Cerebellar nuclear complex (tissue), 1 donor: ENCODE data around the gene HIPK2.

ENCODE experiments used
- DNase-seq, 2 experiments: peaks; one replicate each; lab custom pipeline; 2025; lab: John Stamatoyannopoulos, UW

The HIPK2 gene

DNA sequence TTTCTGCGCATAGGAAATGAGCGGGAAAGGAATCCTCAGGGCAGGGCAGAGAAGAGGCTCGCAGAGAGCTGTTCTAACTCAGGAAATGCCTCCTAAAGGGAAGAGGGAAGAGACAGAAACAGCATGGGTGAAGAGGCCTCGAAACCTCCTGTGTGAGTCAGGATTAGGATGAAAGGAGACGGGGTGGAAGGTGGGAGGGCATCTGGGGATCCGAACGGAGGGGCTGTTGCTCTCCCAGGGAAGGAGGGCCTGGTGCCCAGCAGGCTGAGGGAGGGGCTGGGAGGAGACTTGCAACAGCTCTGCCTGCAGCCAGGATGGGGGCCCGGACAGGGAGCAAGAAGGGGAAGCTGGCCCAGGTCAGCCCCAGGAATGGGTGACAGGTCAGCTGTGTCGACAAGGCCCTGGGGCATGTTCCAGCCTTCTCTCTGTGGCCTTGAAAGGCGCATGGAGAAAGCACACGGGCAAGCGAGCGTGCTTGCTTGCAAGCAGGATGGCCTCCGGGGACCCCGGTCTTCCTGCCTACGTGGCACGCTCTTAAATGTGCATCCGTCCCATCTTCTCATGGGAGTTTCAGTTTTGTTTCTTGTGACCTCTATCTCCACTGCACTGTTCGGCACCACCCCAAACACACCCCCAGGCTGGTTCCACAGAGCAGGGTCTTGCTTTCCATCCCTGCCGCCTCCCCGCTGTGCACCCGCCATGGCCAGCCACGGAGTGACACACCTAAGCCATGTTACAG is 63.5 kb downstream of the HIPK2 start:
- no peak for DNase-seq

- no peak for DNase-seq
Measured at GRCh38 chr7:139713526-139714162, 64.2 kb downstream of the HIPK2 start.

DNA sequence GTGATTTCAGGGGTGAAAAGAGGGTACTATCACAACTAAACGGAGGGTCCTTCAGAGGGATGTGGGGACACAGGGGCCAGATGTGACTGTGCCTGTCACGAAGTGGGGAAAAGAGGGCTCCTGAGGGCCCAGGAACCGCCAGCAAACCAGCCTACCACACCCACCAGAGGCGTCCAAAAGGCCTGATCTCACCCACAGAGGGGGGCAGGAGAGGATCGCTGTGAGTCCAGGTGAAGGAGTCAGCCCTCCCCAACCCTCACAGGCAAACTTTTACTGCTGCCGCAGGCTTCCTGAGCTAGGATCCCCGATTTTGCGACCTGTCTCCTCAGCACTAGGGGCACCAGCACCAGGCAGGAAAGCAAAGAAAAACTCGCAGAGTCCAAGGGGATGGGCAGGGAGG is 64.7 kb downstream of the HIPK2 start:
- no peak for DNase-seq

DNA sequence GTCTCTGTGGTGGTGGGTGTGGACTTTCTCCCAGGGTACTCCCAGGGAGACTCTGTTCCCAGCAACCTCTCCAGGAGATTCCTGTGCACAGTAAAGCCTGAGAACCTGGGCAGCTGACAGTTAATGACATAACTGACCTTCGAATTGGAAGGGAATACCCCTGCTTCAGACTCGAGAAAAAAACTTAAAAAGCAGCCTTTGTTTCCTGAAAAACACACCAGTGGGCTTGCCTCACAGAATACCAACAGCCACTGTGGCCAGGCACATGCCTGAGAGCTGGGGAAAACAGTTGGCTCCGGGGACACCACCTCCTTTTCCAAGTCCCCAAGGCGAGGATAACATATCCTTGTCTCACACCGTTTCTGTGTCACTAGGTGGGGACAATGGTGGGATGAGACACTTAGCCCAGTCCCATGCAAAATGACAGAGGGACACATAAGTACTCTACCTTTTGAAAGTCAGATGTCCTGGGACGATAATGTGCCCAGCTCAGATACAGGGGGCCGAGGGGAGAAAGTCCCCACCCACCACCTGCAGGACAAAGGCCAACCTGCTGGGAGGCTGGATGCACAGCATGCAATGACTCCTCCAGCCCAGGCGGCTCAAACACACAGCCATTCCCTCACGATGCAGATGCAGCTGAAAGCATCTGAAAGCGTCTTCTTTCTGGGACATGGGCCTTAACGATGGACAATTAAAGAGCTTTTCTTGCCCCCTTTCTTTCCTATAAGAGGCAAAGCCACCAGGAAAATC is 65.6 kb downstream of the HIPK2 start:
- no peak for DNase-seq

GRCh38 chr7:139710036-139710435 is 67.8 kb downstream of the HIPK2 start:
- no peak for DNase-seq

GRCh38 chr7:139709485-139709884 is 68.3 kb downstream of the HIPK2 start:
- DNase-seq = no peak

GRCh38 chr7:139708541-139708940 is 69.3 kb downstream of the HIPK2 start:
- DNase-seq = no peak

GRCh38 chr7:139706837-139707236 is 71.0 kb downstream of the HIPK2 start:
- DNase-seq = no peak

- no peak for DNase-seq
Measured at GRCh38 chr7:139704308-139704879, 73.4 kb downstream of the HIPK2 start.

DNA sequence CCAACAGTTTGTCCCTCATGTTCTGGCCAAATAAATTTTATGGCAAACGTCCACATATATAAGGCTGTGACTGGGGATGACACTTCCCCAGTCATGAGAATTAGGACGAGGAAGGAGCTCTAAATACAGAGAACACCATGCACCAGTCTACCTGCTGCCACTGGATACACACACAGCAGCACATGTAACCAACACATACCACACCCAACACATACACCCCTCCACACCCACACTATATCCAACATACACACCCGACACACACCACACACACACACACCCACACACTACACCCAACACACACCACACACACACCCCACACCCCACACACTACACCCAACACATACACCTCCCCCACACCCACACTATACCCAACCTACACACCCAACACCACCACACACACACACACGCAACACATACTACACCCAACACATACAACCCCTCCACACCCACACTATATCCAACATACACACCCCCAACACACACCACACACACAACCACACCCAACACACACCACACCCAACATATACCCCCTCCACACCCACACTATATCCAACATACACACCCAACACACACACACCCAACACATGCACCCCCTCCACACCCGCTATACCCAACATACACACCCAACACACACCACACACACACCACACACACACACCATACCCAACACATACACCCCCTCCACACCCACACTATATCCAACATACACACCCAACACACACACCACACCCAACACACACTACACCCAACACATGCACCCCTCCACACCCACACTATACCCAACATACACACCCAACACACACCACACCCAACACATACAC is 74.1 kb downstream of the HIPK2 start:
- no peak for DNase-seq

- DNase-seq = no peak
Measured at GRCh38 chr7:139702811-139703486, 74.8 kb downstream of the HIPK2 start.

- DNase-seq = no peak
Measured at GRCh38 chr7:139702313-139702731, 75.5 kb downstream of the HIPK2 start.

DNA sequence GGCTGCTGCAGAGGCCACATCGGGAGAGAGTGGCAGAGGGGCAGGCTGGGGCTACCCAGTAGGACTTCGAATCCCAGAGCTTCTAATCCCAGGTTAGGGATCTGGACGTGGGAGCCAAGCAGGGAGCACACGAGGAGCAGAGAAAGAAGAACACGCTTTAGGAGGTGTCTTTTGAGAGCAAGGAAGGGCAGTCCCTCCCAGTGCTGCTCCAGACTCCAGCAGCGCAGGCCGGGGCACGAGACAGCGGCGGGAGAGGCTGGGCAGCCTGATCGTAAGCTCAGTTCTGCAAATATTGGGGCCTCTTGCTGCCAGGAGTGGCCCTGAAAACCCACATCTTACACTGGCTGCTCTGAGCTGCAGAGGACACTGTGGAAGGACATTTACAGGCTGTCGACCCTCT is 75.9 kb downstream of the HIPK2 start:
- no peak for DNase-seq

DNA sequence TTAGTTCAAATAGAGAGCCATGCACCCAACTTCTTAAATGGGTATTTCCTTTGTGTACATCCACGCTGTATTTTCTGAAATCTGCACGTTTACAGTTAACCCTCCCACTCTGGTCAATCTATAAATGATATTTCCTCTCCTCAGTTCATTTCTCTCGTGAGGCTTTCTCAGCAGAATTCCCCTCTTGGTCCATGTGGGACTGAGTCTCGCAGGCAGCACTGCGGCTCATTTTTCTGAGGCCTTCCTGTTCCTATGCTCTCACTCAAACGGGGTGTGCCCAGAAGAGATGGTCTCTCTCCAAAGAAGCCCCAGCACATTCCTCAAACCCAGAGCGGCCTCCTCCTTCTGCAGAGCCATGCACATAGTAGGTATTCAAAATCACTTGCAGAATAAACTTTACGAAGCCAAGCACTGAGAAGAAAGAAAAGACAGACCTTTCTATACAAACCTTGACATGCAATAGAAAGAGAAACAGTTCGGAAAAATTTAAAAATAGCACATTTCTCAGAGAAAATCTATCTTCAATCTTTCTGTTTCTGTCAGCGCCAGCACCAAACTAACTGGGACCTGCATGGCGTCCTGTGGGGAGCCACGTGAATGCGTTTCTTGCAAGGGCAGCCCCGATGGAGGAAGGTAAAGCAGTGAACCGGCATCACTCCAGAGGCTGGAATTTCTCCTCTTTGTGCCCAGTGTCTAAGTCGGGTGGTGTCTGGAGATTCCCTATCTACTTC is 77.1 kb downstream of the HIPK2 start:
- no peak for DNase-seq

DNA sequence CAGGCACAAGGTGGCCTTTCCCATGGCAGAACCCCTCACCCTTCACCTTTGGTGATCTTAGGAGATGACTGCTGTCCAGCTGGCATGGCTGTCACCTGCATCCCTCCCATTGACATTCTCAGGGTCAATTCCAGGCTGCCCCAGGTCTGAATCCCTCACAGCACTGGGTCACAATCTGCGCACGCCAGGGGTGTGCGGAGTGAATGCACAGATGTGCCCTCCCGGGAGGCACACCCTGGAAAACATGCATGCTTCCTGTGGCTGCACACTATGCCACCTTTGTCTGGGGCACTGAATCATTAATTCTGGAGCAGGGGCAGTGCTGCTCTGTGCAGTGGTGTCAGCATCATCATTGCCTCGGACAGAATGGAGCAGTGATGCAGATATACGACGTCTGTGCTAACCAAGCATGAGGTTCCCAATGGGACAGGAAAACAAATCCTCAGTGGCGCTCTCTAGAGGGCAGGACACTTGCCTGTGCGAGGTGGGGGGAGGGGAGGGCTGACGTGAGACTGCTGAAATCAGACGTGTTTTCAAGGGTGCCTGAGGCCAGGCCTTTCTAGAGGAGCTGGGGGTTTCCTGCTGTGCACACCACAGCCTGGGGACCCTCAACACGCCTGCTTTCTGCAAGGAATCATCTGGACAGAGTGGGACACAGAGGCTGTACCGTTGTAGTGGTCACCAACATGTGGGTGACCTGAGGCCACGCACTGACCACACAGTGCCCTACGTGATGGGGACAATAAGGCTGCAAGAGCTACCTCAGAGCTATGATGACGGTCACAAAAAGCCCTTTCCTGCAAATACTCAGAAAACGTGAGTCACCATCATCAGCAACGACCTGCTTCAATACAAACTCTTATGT is 77.9 kb downstream of the HIPK2 start:
- no peak for DNase-seq

GRCh38 chr7:139698844-139699243 is 79.0 kb downstream of the HIPK2 start:
- DNase-seq = no peak

GRCh38 chr7:139698278-139698677 is 79.5 kb downstream of the HIPK2 start:
- no peak for DNase-seq

DNA sequence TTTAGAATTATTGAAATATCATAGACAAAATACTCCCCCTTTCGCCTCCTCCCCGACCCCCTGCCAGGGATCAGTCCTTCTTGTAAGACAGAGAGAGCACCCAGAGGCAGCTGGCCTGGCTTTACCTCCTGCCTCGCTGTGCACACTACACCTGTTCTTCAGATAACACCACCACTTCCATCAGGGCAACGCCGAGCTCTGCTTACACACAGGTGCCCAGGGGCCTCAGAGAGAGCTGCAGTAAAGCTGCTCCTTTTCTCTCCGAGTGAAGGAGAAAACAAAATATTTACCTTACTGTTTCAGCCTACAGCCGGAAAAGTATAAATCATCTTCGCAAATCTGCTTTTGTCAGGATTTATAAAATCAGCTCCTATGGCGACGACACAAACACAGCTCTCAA is 80.7 kb downstream of the HIPK2 start:
- no peak for DNase-seq

DNA sequence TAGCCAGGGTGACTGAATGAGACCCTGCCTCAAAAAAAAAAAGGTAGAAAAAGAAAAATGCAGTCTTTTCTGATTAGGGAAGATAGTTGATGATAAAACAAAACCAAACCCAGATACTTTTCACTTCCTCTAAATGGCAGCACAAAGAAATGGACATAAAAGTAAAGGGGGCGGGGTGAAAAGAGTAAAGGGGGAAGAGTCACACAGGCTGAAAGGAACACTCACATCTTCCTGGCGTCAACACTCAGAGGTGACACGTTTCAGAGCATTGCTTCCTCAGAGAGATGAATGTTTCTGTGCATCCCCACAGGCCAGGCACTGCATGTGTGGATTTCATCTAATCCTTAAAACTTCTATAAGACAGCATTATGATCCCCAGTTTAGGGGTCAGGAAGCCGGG is 81.2 kb downstream of the HIPK2 start:
- no peak for DNase-seq

DNA sequence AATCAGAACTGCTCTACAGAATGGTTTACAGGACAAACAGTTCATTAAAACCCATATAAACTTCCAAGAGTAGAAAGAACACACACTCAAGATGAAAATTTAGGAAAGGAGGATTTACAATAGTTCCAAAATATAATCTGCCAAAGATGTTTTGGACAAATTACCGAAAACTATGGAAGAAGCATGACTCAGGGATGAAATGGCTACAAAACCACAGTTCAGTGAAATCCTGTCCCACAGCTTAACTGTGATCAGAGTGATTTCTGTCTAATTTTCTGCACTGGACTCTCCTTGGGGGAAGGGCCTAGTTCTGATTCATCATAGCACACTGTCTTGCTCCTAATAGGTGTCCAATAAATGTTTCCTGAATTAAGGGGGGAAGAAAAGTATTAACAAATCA is 82.2 kb downstream of the HIPK2 start:
- DNase-seq = no peak
